Erythroblast (primary cell): Measurements from ENCODE around the gene GHR.

Source experiments
- DNase-seq, 2 experiments: peaks; one replicate each; lab custom pipeline; 2025; lab: John Stamatoyannopoulos, UW
- GATA1 ChIP-seq: IDR thresholded peaks from 2 replicates; pipeline ENCODE4 v1.6.1; 2011; ENCODE audit warnings: low read depth, mild to moderate bottlenecking, control low read depth, low read length, moderate library complexity
- POLR2A ChIP-seq: IDR thresholded peaks from 2 replicates; pipeline ENCODE4 v1.6.1; 2011; ENCODE audit warnings: mild to moderate bottlenecking, low read length

The GHR gene

GRCh38 chr5:42429694-42430093 lies 6.5 kb downstream of the GHR start:
- TF ChIP-seq GATA1 (no peak), POLR2A (no peak)
- DNase-seq, result no peak

DNA sequence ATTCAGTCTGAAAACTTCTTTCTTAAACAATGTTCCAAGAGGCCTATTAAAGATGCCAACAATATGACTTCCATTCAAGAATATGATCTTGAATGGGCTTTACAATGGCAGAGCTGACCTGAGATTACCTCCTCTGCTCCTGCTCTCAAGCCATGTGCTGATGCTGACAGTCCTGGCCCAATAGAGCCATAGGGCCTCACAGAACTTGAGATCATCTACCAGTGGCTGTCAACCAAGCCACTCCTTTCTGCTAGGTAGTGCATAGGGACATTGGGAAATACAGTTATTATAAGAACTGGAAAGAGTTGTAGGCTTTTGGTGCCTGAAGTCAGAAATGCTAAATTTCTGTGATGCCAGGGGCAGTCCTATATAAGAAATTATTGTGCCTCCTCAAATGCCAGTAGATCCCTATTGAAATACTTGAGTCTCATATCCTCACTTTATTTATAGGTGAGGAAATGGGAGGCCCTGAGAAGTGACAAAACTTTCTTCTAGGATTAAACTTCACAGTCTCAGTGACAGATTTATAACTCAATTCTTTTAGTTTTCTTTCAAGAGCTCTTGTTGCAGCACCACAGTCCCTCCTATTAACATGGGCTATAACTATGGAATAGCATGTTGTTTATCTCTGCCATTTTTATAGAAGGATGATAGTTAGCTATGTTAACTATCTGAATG lies 10.9 kb downstream of the GHR start:
- no peak for TF ChIP-seq GATA1
- DNase-seq, result no peak

DNA sequence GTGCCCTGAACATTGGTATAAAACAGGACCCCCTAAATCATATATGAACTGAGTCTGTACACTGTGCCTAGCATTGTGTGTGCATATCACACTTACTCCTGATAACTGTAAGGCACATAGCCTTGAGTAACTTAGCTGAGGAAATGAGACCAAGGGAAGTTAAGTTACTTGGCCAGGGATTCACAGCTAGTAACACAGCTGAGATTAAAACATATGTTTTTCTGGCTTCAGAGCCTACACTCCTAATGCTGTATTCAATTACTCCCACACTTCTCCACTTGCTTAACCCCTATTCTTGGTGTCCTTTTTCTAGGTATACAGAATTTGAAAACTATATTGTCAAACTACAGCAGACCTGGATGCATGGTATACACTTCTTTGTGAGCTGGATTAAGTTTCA lies 12.8 kb downstream of the GHR start:
- no peak for DNase-seq
- no peak for TF ChIP-seq POLR2A
- no peak for TF ChIP-seq GATA1

GRCh38 chr5:42454216-42454995 lies 31.2 kb downstream of the GHR start:
- no peak for DNase-seq
- TF ChIP-seq POLR2A (no peak), GATA1 (no peak)

DNA sequence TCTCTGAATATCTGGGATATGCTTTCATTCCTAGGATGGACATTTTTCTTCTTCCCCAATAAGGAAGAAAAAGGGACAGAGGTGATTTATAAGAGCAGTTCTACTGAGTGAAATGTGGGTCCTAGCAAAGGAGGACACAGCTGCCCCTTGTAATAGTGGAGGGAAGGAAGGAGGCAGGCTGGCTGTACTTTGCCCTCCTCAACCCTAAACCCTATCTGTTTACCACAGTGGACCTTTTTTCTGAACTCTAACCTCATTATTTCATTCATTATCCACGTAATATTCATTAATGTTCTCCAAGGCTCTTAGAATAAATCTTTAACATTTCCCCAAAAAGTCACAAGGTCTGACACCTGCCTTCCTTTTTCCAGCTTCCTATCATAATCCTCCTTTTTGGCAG lies 37.8 kb downstream of the GHR start:
- no peak for DNase-seq
- TF ChIP-seq POLR2A (no peak), GATA1 (no peak)

- no peak for DNase-seq
- TF ChIP-seq GATA1, result no peak
- no peak for TF ChIP-seq POLR2A
These were observed 38.3 kb downstream of the GHR start for GRCh38 chr5:42461507-42461906.

DNA sequence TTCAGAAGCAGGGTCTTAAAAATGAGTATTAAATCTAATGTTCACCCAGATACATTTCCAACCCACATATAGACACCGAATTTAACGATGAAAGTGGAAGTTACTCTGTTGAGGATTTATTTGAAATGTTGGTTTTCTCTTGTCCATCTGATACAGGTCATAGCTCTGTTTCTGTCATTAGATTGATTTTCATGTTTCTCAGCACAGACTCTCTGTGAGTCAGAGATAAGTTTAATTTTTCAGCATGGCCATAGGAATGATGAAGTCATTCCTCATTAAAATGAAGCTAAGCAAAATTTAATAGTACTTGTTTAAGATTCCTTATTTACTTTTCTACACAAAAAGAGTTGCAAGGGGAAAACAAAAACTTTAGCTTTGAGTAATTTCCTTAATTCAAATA lies 38.8 kb downstream of the GHR start:
- TF ChIP-seq GATA1 (no peak), POLR2A (no peak)
- DNase-seq, result no peak

- TF ChIP-seq GATA1, result no peak
- TF ChIP-seq POLR2A, result no peak
- DNase-seq, result no peak
These were observed 44.3 kb downstream of the GHR start for GRCh38 chr5:42467572-42467971.

DNA sequence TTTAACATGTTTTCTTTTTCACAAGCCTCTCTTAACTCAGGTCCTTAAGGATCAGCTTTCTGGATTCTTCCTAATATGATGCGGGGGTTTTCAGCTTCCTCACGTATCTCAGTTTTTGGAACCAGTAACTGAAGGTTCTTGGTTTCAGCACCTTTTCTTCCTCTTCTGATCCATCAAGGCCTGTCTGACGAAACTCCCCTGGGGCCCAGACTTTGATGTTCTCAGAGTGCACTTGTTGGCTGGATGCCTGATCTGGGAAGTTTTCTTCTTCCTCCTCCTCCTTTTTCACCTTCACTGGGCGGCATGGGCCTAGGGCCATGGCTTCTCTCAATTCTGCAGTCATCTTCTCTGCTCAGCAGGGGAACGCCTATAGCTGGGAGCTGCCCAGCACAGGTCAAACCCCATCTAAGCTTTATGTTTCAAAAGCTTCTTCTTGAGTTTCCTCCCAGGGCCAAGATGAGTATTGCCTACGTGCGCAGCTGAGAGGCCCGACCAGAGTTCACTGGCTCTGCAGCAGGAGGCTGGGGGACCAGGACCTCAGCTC lies 44.8 kb downstream of the GHR start:
- DNase-seq, result no peak
- no peak for TF ChIP-seq GATA1
- TF ChIP-seq POLR2A, result no peak

DNA sequence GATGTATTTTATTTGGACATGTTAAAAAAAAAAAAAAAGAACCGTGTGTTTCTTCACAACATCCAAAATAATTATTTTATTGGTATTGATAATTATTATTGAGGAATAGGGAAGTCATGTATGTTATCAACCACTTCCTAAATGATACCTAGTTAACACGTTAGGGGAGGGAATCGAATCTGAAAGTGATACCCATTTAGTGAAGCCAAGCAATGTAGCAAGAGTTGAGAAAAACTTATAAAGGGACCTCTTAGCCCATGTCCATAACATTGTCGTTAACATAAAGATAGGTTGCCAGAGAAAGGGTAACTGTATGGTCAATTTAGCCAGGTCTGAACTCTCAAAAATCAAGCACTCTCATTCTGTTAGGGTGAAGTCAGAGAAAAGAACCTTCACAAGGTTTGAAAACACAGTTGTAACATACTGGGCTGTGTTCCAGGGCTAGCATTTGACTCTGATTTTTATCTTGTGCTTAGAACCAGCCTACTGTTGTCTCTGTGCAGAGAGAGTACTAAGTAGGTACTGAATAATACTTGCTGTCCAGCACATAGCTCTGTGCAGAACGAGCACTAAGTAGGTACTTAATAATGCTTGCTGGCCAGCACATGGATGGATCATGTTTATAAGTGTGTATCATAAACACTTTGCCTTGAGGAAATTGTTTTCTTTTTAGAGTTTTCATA lies 60.4 kb downstream of the GHR start:
- TF ChIP-seq GATA1 (no peak), POLR2A (no peak)
- DNase-seq, result no peak

DNA sequence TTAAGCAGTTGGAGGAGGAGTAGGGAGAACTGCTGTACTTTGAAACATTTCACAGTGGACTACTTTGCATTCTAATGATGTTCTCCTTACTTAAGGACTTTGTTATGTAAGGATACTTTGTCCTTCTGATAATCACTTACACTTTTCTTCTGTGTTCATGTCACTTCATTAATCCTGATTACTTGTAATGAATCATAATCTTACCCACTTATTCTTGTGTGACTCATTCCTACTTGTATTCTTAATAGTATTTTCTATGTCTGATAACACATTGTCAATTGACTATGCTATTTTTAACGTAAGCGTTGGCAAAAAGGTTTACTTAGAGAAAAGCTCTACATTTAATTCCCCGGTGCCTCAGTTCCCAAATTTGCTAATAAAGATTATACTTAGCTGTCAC lies 63.8 kb downstream of the GHR start:
- no peak for DNase-seq
- no peak for TF ChIP-seq POLR2A
- no peak for TF ChIP-seq GATA1

GRCh38 chr5:42487821-42488220 lies 64.6 kb downstream of the GHR start:
- TF ChIP-seq GATA1 (no peak), POLR2A (no peak)
- no peak for DNase-seq

DNA sequence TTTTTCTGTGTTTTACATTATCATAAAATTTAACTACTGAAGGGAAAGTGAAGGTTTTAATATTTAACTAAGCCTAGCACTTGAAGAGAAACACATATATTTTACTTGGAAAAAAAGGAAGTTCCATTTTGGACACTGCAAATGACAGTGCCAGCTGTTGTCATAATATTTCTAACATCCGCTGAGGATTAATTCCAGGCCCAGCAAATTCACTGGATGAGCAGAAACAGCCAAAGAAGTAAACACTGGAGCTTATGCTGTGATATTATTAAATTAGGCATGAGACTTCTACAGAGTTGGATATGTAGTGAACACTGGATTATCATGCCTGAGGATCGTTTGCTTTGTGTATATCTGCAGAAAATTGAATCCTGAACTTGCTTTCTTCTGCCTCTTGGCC lies 67.6 kb downstream of the GHR start:
- no peak for TF ChIP-seq GATA1
- TF ChIP-seq POLR2A, result no peak

DNA sequence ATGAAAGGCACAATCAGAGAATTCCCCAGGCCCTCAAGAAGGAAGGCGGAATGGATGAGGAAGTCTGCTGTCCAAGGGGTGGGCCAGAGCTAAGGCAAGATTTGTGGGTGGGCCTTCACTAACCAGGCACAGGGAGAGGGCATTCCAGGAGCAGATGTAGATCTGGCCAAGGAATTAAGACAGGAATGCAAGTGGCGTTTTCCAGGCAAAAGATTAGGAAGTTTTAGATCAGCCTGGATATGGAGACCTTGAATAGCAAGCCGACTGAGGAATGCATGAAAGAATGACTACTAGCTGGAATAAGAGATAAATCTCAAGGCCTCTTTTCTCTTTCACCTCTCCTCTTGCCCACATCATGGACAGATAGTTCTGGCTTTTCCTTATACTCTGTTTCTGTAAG lies 68.5 kb downstream of the GHR start:
- DNase-seq, result no peak
- TF ChIP-seq POLR2A, result no peak
- no peak for TF ChIP-seq GATA1

More for the DNA sequence above, 67.6 kb downstream of the GHR start:
- DNase-seq, result no peak

GRCh38 chr5:42492974-42493373 lies 69.7 kb downstream of the GHR start:
- DNase-seq, result no peak
- no peak for TF ChIP-seq GATA1
- TF ChIP-seq POLR2A, result no peak
